ENCODE results near the gene POTEE.
A peak's percentile ranks its signal among the peaks of the same experiment; 100 is the strongest.
"Not testable (repeated sequence)": the region's sequence is repeated elsewhere in the genome, so short reads cannot be mapped to it uniquely, and the experiment has no call there.

POTEE gene

DNA sequence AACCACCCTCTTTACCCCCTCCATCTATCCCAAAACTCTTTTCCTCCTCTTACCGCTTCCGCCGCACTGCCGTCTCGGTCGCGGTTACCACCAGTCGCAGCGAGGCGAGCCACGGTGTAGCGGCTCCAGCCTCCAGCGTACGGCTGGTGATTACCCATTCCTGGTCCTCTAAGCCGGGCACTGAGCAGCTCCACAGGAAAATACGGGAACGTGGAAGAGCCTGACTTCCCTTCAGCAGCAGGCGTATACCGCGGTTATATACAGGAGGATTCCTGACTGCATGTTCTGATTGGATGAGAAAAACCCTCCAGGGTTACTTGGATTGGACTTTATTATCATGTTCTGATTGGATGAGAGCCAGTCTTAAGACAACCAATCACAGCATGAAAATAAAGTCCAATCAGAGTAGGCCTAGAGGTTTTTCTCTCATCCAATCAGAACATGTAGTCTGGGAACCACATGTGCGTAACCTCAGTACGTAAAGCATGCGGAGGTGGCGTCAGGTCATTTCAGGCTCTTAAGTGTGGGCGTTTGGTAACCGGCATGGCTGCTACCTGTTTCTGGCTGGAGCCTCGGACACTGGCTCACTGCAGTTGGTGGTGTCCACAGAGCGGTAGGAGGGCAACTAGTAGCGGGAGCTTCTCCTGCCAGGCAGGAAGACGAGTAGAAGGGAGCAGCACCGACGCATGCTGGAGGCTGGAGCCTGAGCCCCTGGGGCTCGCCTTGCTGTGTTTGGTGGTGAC lies at the start of gene POTEE:
Gene POTEE, plus strand, starts transcription at position 507 of the 743 bp plus-strand sequence. CDS start 8,867 bp downstream, outside the sequence.
- DNase-seq (ENCODE audit: low spot score) (peak; percentile 37), FAIRE-seq (peak; percentile 97)

DNA sequence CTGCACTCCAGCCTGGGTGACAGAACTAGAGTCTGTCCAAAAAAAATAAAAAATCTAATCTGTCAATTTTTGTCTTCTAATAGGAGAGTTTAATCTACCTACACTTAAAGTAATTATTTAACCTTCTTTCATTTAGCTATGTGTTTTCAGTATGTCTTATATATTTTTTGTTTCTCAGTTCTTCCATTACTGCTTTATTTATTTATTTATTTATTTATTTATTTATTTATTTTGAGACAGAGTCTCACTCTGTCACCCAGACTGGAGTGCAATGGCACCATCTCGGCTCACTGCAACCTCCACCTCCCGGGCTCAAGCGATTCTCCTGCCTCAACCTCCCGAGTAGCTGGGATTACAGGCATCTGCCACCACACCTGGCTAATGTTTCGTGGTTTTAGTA lies 43.8 kb upstream of the POTEE start:
- FAIRE-seq: not testable (repeated sequence)

DNA sequence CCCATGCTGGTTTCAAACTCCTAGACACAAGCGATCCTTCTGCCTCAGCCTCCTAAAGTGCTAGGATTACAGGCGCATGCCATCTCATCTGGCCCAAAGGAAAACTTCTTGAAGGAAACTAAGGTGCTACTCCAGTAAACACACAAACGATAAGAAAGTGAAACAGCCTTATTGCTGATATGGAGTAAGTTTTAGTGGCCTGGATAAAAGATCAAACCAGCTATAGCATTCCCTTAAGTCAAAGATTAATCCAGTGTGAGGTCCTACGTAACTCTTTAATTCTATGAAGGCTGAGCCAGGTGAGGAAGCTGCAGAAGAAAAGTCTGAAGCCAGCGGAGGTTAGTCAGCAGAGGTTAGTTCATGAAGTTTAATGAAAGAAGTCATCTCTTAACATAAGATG lies 40.8 kb upstream of the POTEE start:
- DNase-seq (ENCODE audit: low spot score) (no peak), FAIRE-seq (no peak)

More for the DNA sequence above, 43.8 kb upstream of the POTEE start:
- DNase-seq (ENCODE audit: low spot score): not testable (repeated sequence)

DNA sequence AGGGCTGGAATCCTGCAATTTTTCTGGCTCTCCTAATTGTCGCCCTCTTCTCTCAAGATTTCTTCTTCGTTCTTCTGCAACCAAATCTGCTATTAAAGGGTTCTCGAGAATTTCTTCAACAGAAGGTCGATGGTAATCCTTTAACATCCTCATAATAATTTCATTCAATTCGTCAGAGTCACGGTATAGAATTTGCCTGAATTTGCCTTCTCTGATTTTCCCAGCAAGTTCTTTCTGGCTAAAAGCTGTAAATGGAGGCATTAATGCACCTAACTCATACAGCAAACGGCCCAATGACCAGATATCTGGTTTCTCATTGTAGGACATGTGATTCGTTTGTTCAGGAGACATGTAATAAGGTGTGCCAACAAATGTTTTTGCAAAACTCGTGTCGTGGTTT lies 31.3 kb upstream of the POTEE start:
- not testable (repeated sequence) for DNase-seq (ENCODE audit: low spot score); FAIRE-seq

DNA sequence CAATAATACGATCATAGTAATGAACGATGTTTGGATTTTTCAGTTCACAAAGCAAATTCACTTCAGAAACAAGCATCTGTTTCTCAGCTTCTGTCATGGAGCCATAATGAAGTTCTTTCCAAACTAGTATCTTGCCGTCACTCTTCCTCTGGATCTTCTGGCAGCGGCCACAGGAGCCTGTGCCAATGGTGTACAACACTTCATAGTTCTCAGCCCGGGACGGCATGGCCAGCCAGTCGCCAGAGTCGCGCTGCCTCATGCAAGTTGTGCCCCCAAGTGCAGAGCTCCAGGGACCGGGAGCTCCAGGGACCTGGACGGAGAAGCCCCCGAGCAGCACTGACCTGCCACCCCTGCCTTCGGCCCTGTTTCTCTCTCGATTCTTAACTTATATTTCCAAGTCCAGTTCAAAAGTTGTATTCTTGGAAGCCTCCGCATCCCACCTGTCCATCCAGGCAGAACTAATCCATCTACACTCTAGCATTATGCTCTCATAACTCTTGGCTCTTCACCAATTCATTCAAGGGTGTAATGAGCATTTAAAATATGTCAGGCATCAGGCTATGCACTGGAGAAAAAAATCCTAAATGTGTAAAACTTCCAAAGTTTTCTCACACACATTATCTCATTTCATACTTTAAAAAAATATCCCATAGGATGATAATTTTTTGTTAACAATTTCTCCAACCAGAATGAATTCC lies 30.5 kb upstream of the POTEE start:
- not testable (repeated sequence) for FAIRE-seq; DNase-seq (ENCODE audit: low spot score)

DNA sequence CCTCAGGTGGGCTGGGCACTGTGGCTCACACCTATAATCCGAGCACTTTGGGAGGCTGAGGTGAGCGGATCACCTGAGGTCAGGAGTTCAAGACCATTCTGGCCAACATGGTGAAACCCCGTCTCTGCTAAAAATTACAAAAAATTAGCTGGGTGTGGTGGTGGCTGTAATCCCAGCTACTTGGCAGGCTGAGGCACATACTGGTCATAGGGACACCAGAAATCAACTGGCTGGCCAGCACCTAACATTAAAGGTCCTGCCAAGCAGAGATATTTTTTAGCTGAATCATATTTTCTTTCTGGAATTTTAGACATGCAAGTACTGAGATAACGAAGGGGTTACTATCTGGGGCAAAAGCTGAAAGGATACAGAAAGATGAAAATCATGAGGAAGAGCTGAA lies 27.9 kb upstream of the POTEE start:
- DNase-seq (ENCODE audit: low spot score); FAIRE-seq: not testable (repeated sequence)

DNA sequence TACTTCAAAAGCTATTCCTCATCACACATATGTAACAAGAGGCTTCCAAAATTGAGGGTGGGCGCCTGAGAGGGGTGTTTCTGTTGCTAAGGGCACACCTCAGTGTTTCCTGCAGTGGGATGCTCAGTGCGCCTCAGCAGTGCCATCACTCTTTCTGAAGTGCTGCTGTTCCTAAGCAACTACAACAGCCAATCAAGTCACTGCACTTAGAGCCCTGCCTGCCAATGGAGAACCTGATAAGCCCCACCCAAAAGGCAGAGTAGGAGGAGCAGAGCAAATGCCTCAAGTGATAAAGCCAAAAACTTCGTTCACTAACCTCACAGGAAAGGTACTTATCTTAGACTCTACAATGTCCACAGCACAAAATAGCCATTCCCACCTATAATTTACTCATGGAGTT lies 15.9 kb upstream of the POTEE start:
- DNase-seq (ENCODE audit: low spot score); FAIRE-seq: not testable (repeated sequence)

DNA sequence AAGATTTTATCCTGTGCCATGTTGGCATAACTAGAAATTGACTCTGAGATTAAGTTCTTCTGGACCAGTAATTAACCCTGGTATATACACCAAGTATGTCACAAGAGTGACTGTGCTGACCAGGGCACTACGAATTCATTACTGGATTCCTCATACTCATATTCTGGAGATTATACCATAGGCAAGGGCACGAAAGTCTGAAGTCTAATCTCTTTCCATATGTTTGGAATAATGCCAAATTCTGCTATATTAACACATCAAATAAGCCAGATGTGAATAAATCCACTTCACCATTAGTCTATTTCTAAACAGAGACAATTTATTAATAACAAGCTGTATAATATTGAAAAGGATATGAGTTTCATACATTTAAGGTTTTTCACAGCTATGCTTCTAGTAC lies 13.2 kb upstream of the POTEE start:
- not testable (repeated sequence) for DNase-seq (ENCODE audit: low spot score); FAIRE-seq

DNA sequence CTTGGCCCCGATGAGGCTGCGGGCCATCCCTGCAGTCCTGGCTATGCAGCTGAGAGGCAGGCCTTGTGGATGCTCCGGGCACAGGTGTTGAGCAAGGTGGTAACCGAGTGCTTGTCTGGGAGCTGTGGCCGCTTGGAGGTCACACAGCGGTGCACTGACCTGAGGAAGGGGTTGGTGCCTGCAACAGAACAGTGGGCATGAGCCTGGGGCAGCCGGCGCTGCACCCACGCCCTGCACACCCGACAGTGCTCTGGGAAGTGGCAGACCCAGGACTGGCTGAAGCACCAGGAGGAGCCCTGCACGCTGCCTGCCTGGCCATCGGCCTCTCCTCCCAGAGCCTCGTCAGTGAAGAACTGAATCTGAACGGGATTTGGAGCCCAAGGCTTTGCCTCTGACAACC lies 8.2 kb upstream of the POTEE start:
- DNase-seq (ENCODE audit: low spot score) (no peak), FAIRE-seq (no peak)

DNA sequence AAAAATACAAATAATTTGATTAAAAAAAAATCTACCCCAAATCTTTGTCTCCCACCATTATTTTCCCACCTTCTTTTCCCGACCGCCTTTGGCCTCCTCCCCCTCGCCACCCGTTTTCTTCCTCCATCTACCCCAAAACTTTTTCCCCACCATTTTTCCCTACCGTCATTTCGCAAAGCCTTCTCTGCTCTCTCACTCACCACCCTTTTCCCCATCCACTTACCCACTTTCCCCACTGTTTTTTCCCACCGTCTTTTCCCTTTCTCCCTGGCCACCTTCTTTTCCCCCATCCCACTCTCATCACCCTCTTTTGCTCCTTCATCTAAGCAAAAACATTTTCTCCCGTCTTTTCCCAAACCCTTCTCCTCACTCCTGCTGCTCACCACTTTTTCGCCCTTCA lies 1.5 kb upstream of the POTEE start:
- FAIRE-seq: not testable (repeated sequence)

DNA sequence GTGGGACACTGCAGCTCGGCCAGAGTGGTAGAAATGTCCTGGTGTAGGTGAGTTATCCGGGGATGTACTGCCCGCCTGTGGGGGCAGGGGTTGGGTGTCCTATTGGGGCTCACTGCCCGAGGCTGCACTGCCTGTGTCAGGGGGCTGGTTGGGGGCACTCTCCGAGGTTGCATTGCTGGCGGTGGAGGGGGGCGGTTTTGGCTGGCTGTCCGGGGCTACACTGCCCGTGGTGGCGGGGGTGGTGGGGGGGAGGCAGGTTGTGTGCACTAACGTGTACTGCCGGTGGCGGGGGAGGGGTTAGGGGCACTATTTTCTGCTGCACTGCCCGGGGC lies 403 bp downstream of the POTEE start:
- not testable (repeated sequence) for DNase-seq (ENCODE audit: low spot score); FAIRE-seq

More for the DNA sequence above, 1.5 kb upstream of the POTEE start:
- not testable (repeated sequence) for DNase-seq (ENCODE audit: low spot score)

DNA sequence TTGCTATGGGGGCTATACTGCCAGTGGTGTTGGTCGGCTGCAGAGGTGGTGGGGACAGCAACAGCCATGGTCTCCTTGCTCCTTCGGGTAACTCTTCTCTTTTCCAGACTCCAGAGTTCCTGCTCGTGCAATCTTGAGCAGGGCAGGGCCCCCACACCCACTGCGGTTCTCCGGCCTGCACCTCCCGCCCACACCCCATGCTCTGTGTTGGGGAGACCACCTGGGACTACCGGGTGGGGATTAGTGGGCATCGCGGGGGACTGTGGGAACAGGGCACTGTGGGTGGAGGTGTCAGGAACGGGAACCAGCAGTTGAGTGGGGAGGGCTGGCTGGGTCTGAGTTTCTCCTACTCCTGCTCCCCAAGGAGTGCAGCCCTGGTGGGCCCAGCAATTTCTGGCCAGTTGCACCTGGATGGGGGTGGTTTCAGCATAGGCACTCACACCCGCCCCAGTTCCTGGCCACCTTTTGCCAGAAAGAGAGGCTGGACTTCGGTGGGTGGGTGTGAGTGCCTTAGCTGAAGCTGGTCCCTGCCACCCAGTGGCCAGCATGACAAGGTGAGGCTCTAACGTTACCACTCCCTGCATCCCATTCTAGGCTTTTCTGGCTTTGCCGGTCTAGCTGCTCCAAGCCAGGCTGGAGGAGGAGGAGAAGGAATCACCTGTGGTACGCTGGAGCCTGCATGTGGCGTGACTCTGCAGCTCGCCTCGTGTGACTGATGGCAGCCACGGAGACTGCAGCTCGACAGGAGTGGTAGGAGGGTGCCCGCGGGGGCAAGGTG lies 1.3 kb downstream of the POTEE start:
- not testable (repeated sequence) for DNase-seq (ENCODE audit: low spot score); FAIRE-seq

DNA sequence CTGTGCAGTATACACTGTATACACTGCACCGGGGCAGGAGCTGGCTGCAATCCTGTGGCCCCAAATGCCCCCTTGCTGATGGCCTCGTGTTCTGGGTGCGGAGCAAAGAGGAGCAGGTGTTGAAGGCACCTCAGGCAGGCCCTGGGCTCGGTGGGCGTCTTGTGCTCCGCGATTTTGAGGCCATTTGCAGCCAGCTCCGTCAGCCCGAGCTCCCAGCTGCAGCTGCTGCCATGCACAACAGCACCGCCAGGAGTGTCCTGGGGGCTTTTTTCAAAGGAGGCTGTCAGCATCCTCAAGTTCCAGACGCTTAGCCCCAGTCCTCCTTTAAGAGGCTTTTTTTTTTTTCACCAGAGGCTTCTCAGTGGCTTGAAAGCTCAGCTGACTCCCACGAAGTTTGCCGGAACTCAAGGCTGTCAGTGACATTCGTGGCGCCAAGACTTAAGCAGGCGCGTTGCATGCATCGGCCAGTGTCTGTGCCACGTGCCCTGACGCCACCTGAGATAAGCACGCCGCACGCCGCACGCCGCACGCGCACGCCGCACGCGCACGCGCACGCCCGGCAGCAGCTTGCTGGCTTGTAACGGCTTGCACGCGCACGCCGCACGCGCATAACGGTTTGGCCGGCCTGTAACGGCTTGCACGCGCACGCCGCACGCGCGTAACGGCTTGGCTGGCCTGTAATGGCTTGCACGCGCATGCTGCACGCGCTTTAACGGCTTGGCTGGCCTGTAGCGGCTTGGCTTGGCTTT lies 8.1 kb downstream of the POTEE start:
- not testable (repeated sequence) for DNase-seq (ENCODE audit: low spot score); FAIRE-seq

DNA sequence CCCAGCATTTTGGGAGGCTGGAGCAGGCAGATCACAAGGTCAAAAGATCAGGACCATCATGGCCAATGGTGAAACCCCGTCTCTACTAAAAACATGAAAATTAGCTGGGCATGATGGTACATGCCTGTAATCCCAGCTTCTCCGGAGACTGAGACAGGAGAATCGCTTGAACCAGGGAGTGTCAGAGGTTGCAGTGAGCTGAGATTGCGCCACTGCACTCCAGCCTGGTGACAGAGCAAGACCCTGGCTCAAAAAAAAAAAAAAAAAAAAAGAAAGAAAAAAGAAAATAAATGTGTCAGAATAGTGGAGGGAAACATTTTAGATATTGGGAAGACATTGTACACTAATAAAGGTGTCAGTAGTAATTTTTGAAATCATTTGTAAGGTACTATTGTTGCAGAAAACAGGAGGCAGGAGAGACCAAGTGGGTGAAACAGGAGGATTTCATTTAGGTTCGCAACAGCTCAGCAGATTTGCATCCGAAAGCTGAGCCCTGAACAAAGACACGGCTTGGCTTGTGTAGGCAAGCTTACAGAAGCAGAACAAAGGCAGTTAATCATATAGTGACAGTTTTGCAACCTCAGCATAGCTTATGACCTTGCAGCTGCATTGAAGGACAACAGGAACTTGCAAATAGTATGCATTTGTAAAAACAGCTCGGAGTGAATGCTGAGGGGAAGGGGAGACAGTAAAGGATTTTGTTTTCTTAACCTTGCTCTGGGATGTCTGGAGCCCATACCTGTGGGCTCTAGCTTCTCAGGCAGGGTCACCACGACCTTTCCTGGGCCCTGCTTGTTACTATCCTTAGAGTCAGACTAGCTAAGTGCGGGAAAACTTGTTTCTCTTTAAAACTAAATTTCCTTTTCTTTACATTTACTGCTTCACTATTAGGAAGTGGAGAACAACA lies 26.5 kb downstream of the POTEE start:
- DNase-seq (ENCODE audit: low spot score); FAIRE-seq: not testable (repeated sequence)

All from urothelium cell line (cell line).